Left renal cortex interstitium (tissue), 4 donors: ENCODE results near the gene MYT1. TPM values are rescaled to one million over a fixed set of nuclear protein-coding genes. Genes with fewer than 3 reads are reported as not detected.

Experiments
- DNase-seq, 4 donors: peaks; one replicate each; pipeline ENCODE4 v3.0.0-alpha.2; 2013; ENCODE audit warnings: low read depth in 4 of 4, low spot score in 2 of 4, missing footprints in 1 of 4
- polyA plus RNA-seq, 4 donors: library from polyadenylated mRNA; unstranded; fragments of 120-200 nt; gene quantifications; one replicate each; pipeline ENCODE4 v1.2.1, GENCODE V29; 2013; ENCODE audit not compliant: insufficient read length in 4 of 4

Gene MYT1
- polyA plus RNA-seq, 4 donors = 0.21 to 0.76 (median 0.44) TPM

DNA sequence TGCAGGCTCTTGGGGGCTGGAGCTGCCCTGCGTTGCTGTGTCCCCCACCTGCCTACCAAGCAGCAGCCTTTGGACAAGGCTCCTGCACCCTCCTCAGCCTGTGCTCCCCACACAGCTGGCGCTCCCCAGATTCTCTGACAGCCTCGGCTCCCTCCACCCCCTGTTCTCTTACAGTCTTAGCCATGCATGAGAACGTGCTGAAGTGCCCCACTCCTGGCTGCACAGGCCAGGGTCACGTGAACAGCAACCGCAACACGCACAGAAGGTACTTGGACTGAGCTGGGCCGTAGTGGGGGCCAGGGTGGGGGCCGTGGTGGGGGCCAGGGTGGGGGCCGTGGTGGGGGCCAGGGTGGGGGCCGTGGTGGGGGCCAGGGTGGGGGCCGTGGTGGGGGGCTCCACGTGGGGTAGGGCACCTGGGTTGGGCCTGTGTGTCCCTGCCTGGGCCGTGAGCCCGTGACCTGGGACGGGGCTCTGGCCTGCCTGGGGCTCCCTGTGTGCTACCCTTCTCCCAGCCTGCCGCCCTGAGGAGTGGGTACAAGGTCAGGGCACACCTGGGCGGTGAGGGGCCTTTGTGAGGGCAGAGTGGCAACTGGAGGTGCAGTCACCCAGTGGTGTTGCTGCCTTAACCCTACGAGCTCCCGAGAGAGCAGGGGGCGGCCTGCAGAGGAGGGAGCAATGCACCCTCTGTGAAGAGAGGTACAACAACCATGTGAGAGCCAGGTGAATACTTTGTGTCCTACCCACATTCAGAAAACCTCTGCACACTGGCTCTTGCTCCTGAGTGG is 47.8 kb downstream of the MYT1 start:
- no peak for DNase-seq

- no peak for DNase-seq
These were observed 48.5 kb downstream of the MYT1 start for GRCh38 chr20:64212755-64213154.

- DNase-seq = no peak
These were observed 49.9 kb downstream of the MYT1 start for GRCh38 chr20:64214113-64214512.

DNA sequence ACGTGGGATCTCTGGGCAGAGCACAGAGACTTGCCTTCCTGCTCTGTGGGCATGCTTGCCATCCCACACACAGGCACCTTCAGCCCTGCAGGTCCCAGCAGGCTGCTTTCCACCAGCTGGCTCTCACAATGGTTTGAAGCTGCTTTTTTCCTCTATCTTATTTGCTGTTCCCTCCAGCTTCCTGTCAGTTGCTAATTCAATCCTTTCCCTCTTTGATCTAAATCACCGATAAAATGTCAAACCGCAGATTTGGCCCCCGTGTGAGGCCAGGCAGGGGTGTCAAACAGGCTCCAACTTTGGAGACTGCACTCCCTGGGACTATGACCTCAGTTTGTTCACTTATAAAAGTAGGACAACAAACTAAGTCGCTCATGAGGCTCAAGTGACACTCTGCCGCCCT is 50.7 kb downstream of the MYT1 start:
- no peak for DNase-seq

DNA sequence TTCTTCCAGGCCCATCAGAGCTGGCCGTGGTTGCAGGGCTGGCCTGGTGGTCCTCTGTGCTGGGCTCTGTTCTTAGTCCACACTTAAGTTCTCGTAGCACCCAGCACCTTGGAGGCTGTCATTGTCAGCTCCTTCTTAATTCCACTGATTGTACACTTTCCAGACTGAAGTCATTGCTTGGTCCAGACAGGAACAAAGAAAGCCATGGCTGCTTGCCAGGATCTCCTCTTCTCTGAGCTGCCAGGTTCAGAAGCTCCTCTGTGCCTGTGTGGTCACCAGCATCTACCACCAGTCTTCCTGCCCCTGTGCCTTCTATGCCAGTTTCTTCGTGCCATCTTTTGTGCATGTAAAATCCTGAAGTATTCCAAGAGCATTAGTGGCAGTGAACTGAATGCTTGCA is 51.8 kb downstream of the MYT1 start:
- DNase-seq = no peak

- no peak for DNase-seq
These were observed 52.7 kb downstream of the MYT1 start for GRCh38 chr20:64216910-64217309.

DNA sequence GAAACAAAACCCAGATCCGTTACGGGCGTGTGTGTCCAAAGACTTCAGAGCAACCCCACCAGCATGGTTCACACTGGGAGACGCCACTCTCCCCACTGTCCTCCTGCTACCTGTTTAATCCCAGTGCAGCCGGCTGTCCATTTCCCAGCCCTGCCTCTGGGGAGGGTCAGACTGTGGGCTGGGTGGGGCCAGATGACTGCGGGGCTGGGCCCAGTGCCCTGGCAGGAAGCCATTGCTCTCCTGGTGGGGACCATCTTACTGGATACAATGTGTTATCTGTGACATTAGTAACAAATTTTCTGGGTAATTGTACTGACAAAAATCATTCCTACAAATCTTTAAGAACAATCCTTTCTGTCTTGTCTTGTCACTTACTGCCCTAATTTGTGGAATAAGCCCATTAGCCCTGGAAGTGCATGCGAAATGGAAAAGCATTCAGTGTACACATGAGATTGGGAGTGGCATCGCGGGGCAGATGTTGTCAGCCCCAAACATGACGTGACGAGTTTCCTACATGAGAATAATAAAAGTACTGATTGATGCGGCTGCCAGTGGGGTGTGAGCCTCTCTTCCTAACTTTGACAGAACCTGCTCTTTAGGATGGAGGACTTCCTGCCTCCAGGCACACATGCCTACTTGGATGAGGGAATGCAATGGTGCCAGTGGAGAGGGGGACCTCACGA is 53.4 kb downstream of the MYT1 start:
- DNase-seq = no peak

GRCh38 chr20:64219202-64219601 is 55.0 kb downstream of the MYT1 start:
- DNase-seq = no peak

- DNase-seq = no peak
These were observed 55.5 kb downstream of the MYT1 start for GRCh38 chr20:64219730-64220129.

DNA sequence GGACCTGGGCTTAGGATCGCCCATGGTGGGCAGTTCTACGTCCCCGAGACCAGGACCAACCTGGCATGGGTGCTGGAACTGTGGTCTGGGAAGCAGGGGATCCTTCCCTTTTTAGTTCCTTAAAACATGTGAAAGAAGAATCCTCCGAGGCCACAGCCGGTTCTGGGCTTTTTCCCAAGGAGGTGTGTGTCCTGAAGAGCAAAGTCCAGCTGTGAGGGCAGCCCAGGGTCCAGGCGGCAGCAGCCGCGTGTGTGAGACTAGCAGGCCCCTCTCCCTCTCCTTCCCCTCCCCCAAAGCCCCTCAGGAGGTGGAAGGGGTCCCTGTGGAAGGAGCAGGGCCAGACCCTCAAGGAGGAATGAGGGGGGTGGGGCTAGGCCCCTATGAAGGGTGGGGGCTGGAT is 56.2 kb downstream of the MYT1 start:
- no peak for DNase-seq

- DNase-seq = no peak
These were observed 56.8 kb downstream of the MYT1 start for GRCh38 chr20:64220891-64221527.

- no peak for DNase-seq
These were observed 58.1 kb downstream of the MYT1 start for GRCh38 chr20:64222291-64222735.

GRCh38 chr20:64222851-64223525 is 58.7 kb downstream of the MYT1 start:
- no peak for DNase-seq

DNA sequence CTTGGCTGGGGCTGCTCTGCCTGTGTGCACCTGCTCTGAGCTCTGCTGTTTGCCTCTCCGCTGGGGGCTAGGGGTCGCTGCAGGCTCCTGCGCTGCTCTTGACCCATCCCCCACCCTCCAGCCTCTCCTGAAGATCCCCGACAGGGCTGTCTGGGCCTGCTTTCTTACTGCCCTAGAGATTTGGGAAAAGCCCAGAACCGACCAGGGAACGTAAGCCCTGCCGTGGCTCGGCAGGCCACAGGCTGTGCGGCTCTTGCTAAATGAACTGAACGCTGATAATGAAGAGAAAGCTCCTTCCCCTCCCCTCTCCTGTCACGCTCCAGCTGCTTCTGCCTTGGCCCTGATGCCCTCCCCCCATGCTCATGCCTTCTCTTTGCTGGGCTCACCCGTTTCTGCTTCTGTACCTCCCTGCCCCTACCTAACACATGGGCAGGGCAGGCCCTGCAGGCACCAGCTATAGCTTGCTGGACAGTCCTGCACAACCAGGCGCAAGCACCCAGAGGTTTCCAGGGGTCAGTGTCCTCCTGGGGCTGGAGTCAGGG is 59.3 kb downstream of the MYT1 start:
- DNase-seq = peak in 1 of 4 donors; percentile 38

DNA sequence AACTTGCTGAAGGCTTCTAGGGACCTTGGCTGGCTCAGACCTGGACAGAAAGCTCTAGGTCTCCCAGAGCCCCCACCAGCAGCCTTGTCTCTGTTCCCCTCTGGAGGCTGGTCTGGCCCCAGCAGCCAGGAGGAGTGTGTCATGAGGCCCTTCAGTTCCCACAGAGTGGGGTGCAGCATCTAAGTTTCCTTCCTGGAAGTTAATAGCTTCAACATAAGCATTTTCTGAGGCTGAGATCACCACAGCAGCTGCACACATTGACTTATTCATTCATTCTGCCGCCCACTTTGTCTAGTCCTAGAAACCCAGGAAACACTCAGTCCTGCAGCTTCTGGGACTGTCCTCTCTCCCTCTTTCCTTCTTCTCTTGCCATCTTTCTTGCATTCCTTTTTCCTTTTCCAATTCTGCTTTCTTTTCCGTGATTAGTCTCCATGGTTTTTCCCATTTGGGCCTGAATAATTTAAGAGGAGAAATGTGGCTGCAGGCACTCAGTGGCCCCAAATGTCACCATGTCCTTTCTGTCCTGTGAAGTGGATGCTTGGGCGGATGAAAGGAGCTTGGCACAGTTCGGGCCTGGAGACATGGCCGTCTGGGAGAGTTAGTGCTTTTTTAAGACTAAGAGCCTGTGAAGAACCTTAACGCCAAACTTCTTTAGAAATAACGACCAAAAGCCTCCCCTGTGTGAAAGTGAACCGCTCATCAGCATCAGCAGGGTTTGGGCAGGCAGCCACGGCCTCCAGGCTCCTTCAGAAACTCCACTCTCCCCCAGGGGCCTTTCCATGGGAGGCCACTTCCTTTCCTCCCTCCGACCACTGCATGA is 60.3 kb downstream of the MYT1 start:
- no peak for DNase-seq

DNA sequence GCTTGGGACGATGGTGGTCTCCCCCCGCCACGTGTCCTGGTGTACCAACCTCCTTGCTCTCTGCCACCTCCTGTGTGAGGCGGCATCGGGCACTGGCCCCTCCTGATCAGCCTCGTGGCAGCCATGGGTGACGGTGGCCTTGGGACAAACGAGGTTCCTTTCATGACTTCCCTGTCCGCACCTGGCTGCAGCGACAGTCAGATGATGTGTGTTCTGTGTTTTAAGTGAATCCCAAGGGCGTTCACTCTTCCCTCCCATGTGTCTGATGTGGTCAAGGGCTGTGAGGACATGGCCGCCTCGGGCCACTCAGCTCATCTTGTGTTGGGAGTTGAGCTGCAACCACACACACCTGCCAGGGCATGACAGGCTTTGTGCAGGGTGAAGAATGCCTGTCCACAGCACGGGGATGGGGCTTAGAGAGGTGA is 60.9 kb downstream of the MYT1 start:
- DNase-seq = no peak

DNA sequence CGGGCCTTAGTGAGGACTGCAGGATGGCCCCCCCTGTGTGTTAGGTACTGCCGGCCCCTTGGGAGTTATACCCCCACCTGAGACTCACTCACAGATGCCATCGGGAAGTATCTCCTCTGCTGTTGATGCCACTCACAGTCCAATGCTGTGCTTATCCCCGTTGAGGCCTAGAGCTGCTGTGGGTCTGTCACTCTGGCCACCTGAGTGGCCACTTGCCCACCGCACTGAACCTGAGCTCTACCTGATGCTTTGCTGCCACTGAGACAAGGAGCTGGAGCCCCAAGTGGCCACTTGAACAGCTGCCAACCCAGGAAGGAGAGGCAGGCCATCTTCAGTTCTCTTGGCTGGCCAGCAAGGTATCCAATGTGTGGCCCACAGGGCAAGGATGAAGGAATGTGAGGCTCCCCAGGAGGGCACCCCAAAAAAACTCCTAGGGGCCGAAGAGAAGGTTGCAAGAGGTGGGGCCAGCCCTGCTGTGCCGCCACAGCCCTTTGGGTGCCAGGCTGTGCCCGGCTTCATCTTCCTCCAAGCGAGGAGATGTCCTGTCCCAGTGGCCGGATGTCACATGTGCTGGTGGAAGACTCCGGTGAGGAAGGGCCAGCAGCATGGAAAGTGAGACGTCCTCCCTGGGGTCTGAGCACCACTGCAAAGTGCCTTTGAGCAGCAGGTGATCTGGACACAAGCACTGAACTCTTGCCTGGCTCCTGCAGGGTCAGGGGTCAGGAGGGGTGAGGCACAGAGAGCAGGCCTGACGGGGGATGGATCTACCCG is 61.8 kb downstream of the MYT1 start:
- no peak for DNase-seq

GRCh38 chr20:64226686-64227580 is 62.7 kb downstream of the MYT1 start:
- no peak for DNase-seq
